SH-SY5Y (cell line): ENCODE measurements around the gene XYLT1.

ENCODE experiments used
- GATA2 ChIP-seq: IDR thresholded peaks from 2 replicates; pipeline ENCODE4 v1.6.1; 2011; ENCODE audit warnings: mild to moderate bottlenecking, low read depth, low read length
- GATA3 ChIP-seq: IDR thresholded peaks from 2 replicates; pipeline ENCODE4 v1.6.1; 2011; ENCODE audit warnings: low read depth, mild to moderate bottlenecking, low read length, moderate library complexity

DNA sequence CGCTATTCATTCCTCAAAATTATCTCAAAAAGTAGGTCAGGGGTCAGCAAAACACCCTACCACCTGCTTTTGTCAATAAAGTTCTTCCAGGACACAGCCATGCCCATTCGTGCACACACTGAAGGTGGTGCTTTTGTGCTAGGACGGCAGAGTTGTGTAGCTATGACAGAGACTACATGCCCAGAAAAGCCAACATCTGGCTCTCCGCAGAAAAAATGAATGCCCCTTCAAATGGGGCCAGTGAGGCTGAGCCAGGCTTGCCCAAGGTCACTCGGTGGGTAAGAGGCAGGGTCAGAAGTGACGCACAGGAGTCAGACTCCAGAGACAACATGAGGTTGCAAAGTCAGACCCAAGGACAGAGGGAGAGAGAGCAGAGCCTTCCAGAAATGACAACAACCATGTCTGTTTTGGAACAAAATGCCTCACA, 200.1 kb downstream of the XYLT1 start:
- TF ChIP-seq GATA3 (no peak), GATA2 (no peak)
